Stimulated activated CD8-positive, alpha-beta memory T cell treated with anti-CD3 and anti-CD28 coated beads, Interleukin-7, amount 100 ng/mL, for 48 hours (primary cell): ENCODE data around the gene CTBP2.

ENCODE experiments used
- DNase-seq, 2 donors: peaks; one replicate each; pipeline ENCODE4 v3.0.0-alpha.2; 2020; ENCODE audit warnings: low read depth in 1 of 2; ENCODE audit errors: extremely low read depth in 1 of 2

Gene CTBP2

GRCh38 chr10:125144693-125145623 lies 15.4 kb downstream of the CTBP2 start:
- no peak for DNase-seq

GRCh38 chr10:125144206-125144605 lies 16.2 kb downstream of the CTBP2 start:
- DNase-seq, result no peak

- DNase-seq, result no peak
These were observed 17.4 kb downstream of the CTBP2 start for GRCh38 chr10:125142946-125143345.

- no peak for DNase-seq
These were observed 18.4 kb downstream of the CTBP2 start for GRCh38 chr10:125141860-125142484.

DNA sequence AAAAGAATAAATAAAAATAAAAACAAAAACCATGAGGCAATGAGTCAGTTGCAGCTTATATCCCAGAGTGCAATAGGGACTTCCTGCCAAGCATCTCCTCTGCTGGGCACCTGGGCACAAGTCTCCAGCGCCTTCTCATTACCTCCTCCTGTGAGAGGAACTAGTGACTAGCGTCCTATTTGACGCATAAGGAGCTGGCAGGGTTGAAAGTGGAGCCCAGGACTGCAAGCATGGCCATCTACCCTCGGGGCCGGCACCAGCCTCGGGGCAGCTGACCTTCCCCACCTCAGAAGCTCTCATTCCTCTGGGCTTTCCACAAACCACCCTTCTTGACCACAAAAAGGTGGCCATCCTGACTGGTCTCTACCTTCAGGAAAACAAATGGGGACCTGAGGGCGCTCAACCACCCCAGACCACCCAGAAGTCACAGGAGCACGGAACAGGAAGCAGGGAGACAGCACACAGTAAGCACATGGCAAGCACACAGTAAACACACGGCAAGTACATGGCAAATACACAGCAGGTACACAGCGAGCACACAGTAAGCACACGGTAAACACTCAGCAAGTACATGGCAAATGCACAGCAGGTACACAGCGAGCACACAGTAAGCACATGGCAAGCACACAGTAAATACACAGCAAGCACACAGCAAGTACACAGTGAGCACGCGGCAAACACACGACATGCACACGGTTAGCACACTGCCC lies 19.1 kb downstream of the CTBP2 start:
- no peak for DNase-seq

DNA sequence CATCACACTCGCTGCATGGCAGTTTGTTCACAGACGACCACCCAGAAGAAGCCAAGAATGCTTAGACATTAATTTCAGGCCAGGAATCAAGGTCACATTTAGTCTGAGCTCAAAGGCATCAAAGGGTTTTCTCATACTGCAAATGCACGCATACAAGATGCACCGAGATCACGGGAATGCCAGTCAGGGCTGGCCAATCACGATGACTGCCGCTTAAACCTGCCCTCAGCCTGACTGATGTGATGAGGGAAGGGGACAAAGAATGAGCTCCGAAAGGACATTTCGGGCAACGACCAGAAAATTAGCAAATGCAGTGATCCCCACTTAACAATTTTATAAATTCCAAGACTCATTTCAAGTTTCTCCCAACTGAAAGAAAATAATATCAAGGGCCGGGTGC lies 20.2 kb downstream of the CTBP2 start:
- no peak for DNase-seq

GRCh38 chr10:125137601-125138438 lies 22.5 kb downstream of the CTBP2 start:
- DNase-seq, result no peak

DNA sequence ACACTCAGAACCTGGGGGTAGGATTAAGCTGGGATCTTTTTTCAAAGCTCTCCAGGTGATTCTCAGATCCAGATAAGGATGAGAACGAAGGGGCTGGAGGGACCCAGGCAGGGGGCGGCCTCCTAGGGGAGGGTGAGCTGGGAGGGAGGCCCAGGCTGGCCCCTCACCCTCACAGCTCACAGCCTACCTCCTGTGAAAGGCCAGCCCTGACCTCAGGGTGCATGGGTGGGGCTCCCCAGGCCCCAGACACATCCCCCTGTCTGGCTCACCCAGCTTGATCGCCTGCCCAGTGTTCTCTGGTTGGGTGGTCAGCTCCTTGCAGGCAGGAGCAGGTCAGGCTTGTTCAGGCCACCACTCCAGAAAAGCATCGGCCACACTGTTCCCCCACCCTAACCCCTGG lies 24.3 kb downstream of the CTBP2 start:
- DNase-seq, result no peak

DNA sequence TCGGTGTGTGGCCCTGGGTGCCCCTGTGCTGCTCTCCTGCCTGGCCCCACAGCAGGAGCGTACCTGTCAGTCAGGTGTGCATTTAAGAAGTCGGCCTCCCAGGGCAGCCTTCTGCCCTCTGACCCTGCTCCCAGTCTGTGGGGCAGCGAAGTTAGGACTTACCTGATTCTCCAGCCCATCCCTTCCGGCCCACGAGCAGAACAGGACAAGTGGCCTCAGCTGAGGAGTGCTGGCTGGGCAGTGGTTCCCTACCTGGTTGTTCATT lies 24.7 kb downstream of the CTBP2 start:
- DNase-seq, result no peak

DNA sequence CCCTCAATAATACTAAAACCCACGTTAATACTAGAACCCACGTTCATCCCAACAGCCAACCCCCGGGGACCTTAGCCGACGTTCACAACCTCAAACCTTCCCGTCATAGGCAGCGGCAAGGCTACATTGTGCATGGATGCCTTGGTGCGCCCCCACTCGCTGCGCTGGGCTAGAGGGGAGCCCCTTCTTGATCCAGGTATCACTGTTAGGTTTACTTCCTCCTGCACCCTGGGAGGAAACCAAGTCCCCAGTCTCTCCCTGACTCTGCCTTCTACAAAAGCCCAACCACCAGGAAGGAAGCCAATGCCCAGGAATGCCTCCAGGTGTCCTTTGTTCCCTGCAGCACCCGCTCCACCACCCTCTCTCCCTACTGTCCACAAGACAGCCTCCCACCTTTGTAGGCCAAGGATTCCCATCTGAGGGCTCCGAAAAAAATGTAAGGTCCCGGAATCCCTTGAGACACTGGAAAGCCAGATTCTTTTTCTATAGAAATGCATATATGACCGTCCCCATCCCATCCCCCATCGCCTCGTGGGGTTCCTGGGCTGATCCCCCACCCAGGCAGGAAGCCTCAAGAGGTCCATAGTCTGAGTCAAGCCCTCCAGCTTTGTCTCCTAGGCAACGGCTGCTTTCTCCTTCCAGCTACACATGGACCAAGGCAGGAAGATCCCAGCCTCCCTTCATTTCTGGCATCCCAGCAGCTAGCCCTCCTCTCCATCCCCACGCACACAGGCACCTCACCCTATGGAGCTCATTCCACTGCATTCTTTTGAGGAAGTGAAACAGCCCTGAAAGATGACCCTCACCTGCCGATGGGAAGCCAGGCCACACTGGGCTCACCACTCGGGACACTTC lies 25.2 kb downstream of the CTBP2 start:
- DNase-seq, result no peak

DNA sequence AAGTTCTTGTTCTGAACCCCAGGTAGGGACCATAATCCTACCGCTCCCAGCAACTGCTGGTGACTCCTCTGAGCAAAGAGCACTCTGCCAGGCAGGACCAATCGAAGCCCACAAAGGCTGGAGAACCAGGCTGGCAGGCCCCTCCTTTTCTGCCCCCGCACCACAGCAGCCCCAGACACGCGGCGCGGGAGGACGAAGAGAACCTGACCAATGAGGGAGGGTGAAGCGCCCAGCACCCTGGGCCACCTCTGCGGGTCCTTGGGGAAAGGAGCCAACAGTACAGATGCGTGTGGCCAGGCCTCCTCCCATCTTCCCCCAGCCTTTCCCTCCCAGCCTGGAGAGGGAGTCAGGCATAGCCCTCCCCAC lies 25.9 kb downstream of the CTBP2 start:
- no peak for DNase-seq

- DNase-seq, result no peak
These were observed 26.5 kb downstream of the CTBP2 start for GRCh38 chr10:125133696-125134482.

DNA sequence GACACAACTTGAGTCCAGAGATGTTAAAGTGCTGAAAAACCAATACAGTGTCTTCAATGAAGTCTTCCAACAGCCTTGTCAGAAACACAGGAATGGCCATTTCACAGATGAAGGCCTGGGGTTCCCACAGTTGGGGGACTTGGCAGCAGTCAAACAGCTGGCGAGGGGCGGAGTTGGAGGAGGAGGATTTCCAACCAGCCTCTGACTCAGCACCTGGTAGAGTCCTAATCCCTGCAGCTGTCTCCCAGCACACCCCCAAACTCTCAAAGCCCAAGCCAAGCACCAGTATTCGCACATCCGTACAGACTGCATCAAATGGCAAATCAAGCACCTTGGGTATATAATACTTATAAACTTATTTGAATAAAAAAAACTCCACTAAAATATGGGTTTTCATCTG lies 28.0 kb downstream of the CTBP2 start:
- DNase-seq, result no peak

GRCh38 chr10:125130916-125131315 lies 29.4 kb downstream of the CTBP2 start:
- DNase-seq, result no peak

DNA sequence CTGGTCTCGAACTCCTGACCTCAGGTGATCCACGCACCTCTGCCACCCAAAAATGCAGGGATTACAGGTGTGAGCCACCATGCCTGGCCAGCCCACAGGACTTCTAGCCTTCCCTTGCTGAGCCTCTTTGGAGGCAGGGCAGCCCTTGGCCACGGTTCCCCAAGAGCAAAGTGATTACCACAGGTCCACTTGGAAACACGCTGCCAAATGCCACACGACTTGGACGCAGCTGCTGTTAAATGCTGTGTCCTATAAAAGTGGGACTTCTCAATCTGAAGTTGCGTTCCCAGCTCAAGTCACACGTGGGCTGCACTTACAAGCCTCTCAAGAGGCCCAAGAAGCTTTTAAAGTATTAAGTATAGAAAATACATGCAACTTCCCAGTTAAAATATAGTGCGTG lies 30.1 kb downstream of the CTBP2 start:
- DNase-seq, result no peak

- no peak for DNase-seq
These were observed 31.3 kb downstream of the CTBP2 start for GRCh38 chr10:125129076-125129458.

DNA sequence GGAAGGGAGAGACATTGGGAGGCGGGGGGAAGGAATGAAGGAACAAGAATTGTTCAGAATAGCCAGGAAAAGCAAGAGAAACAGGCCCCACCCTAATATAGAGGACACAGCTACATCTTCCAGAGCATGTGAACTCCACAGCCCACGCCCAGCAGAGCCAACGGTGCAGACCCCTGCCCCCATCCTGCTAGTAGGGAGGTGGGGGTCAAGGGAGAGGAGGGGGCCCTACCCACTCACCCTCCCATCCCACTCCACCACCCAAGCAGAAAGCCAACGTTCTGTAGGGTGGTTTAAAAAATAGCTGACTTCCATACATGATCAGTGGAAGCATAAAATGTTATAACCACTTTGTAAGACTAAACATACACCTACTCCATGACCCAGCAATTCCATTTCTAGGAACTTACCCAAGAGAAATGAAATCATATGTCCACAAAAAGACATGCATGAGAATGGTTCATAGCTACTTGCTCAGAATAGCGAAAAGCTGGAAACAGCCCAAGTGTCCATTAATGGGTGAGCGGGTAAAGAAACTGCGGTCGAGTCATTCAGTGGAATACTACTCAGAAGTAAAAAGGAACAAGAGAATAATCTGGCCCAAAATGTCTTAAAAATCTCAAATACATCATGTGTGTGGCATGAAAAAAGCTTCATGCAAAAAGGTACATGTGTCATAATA lies 31.8 kb downstream of the CTBP2 start:
- DNase-seq, result no peak

DNA sequence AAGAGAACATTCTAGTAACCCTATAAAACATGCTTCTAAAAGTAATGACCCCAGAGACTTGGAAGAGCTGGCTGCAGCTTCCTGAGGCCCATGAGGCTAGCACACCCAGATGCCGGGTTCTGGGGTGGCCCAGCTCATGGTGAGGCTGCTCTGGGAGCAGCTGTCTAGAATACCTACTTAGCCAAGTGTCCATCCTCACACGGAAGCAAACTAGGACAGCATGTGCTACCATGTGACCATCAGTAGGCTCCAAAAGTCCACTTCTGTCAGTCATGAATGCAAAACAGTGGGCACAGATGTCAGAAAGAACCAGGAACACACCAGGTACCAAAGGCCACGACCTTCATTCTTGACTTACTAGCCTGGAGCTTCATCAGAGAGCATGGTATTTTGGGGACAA lies 32.4 kb downstream of the CTBP2 start:
- DNase-seq, result no peak

DNA sequence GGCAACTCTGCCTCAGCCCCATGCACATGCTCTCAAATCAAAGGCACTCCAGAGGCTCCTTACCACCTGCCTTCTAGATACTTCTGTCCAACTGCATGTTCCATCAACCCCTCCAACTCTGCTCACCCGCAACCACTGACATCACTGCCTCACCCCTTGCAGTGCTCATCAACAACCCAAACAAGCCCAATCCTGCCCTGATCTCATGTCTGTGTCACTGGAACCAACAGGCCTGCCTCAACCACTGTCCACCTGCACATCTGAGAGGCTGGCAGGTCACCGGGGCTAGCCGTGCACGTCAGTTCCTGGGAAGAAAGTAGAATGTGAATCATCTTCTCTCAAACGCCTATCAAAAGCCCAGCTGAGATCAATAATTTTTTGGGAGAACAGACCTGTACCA lies 33.3 kb downstream of the CTBP2 start:
- no peak for DNase-seq
